Mucosa of rectum (tissue), 2 donors: ENCODE results near the gene WT1.
"Not testable (repeated sequence)": the region's sequence is repeated elsewhere in the genome, so short reads cannot be mapped to it uniquely, and the experiment has no call there.

Source experiments
- H3K27ac ChIP-seq, 2 donors: one replicate each; pipeline ENCODE4 v1.7.0; 2013; ENCODE audit warnings: inconsistent platforms in 2 of 2, low read depth in 2 of 2, low read length in 2 of 2
- H3K27me3 ChIP-seq, 2 donors: one replicate each; pipeline ENCODE4 v1.7.0; 2013; ENCODE audit warnings: low read length in 2 of 2; ENCODE audit not compliant: control insufficient read depth in 2 of 2, insufficient read depth in 2 of 2
- H3K36me3 ChIP-seq, 2 donors: one replicate each; pipeline ENCODE4 v1.7.0; 2013; ENCODE audit warnings: low read length in 2 of 2; ENCODE audit not compliant: control insufficient read depth in 2 of 2, insufficient read depth in 2 of 2
- H3K4me1 ChIP-seq, 2 donors: one replicate each; pipeline ENCODE4 v1.7.0; 2013; ENCODE audit warnings: low read length in 2 of 2, mild to moderate bottlenecking in 1 of 2; ENCODE audit not compliant: control insufficient read depth in 2 of 2, insufficient read depth in 2 of 2
- H3K4me3 ChIP-seq, 2 donors: one replicate each; pipeline ENCODE4 v1.7.0; 2013; ENCODE audit warnings: low read length in 2 of 2
- H3K9ac ChIP-seq, 2 donors: one replicate each; pipeline ENCODE4 v1.7.0; 2013; ENCODE audit warnings: low read length in 2 of 2, low read depth in 1 of 2, mild to moderate bottlenecking in 1 of 2
- H3K9me3 ChIP-seq, 2 donors: one replicate each; pipeline ENCODE4 v1.7.0; 2013; ENCODE audit warnings: low read length in 2 of 2; ENCODE audit not compliant: control insufficient read depth in 2 of 2
- donor health status: healthy.
- donor health status: Normal muscosa, but diverticular disease.

Gene WT1

GRCh38 chr11:32435511-32435941 lies at the start of gene WT1:
Gene WT1 (minus strand): TSS chr11:32435539.
- Histone ChIP-seq H3K27me3 (peaks cover 56 to 69% of the 10 kb centered on the region in 2 donors), H3K9ac (no peak within 1 kb of the TSS), H3K36me3 (no peaks in the 10 kb centered on the region)

DNA sequence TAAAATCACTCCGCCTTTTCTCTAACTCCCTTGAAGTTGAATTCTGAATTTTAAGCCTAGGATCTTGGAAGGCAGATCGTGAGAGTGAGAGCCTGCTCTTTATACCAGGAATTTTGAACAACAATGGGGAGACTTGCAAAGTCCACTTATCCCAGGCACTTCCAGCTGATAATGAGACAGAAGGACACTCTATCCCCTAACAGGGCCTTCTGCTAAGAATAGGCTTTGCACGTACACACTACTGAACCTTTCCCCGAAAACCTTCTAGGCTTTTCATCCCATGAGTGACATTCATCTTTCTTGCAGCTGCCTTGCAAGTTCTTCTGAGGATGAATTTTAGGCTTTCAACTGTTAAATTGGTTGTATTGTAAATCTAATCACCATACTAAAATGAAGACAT lies 44.0 kb upstream of the WT1 start:
- H3K27me3 ChIP-seq = peaks cover 0 to 1% of the 10 kb centered on the region in 2 donors
- H3K9ac ChIP-seq = no peak overlapping the region
- H3K36me3 ChIP-seq = no peaks in the 10 kb centered on the region
- no peak overlapping the region for H3K4me3 ChIP-seq
- H3K27ac ChIP-seq = no peak overlapping the region
- H3K9me3 ChIP-seq = no peaks in the 10 kb centered on the region
- no peaks in the 10 kb centered on the region for H3K4me1 ChIP-seq

More at GRCh38 chr11:32435511-32435941, at the start of gene WT1:
- H3K27ac ChIP-seq = no peak within 1 kb of the TSS
- no peak within 1 kb of the TSS for H3K4me3 ChIP-seq
- H3K9me3 ChIP-seq = no peaks in the 10 kb centered on the region
- H3K4me1 ChIP-seq = no peaks in the 10 kb centered on the region

DNA sequence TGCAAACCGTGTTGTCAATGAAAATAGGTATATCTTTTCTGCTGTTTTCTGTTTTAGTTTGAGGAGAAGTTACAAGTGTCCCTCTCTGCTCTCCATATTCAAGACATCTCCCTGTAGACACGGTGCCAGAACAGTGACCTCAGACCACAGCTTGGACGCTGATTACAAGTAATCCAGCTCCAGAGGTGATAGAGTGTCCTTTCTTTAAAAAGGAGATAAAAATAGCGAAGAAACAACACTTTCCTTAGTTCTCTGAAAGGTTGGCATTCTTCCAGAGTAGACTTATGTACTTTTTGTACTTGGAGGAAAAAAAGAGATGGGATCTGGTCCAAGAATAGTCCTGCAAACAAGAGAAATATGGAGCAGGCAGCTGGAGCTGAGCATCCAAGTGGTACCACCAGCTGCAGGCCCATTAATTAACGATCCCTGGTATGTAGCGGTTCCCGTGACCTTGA lies 43.0 kb upstream of the WT1 start:
- Histone ChIP-seq H3K9ac (no peak overlapping the region), H3K4me1 (no peaks in the 10 kb centered on the region), H3K36me3 (no peaks in the 10 kb centered on the region), H3K27me3 (peaks cover 0 to 1% of the 10 kb centered on the region in 2 donors), H3K9me3 (no peaks in the 10 kb centered on the region), H3K4me3 (no peak overlapping the region), H3K27ac (no peak overlapping the region)

DNA sequence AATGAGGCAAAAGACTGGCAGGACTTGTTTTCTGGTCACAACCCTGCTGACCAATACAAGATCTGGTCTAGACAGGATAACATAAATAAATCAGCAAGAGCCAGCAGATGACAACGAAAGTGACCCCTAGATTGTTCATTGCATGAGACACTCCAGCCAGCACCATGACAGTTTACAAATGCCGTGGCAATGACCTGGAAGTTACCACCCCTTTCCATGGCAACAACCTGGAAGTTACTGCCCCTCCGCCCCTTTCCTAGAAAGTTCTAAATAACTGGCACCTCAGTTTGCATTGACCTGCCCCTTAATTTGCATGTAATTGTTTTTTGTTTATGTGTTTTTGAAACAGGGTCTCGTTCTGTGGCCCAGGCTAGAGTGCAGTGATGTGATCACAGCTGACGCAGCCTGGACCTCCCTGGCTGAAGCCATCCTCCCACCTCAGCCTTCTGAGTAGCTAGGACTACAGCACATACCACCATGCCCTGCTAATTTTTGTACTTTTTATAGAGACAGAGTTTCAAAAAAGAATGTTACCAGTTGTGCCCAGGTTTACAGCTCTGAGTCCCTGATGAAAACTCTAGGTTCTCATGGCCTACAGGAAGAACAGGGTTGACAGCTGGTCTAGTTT lies 38.1 kb upstream of the WT1 start:
- H3K9ac ChIP-seq = no peak overlapping the region
- H3K9me3 ChIP-seq = no peaks in the 10 kb centered on the region
- no peak overlapping the region for H3K27ac ChIP-seq

GRCh38 chr11:32472226-32472625 lies 36.9 kb upstream of the WT1 start:
- Histone ChIP-seq H3K9me3 (no peaks in the 10 kb centered on the region), H3K27ac (no peak overlapping the region), H3K27me3 (no peaks in the 10 kb centered on the region), H3K36me3 (no peaks in the 10 kb centered on the region), H3K9ac (no peak overlapping the region), H3K4me3 (no peak overlapping the region), H3K4me1 (no peaks in the 10 kb centered on the region)

More for the DNA sequence above, 38.1 kb upstream of the WT1 start:
- no peaks in the 10 kb centered on the region for H3K27me3 ChIP-seq
- no peak overlapping the region for H3K4me3 ChIP-seq
- H3K36me3 ChIP-seq = no peaks in the 10 kb centered on the region
- no peaks in the 10 kb centered on the region for H3K4me1 ChIP-seq

DNA sequence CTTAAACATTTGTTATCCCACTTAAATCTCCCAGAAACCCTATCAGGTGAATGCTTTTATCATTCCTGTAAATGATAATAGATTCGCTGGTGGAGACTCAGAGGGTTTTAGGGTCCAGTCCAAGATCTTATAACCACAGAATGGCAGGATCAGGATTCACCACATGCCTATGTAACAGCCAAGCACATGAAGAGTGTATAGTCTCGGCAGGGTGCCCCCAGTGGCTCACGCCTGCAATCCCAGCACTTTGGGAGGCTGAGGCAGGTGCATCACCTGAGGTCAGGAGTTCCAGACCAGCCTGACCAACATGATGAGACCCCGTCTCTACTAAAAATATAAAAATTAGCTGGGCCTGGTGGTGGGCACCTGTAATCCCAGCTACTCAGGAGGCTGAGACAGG lies 36.2 kb upstream of the WT1 start:
- not testable (repeated sequence) for H3K4me1 ChIP-seq, H3K27me3 ChIP-seq, H3K9me3 ChIP-seq, H3K27ac ChIP-seq, H3K4me3 ChIP-seq, H3K9ac ChIP-seq, H3K36me3 ChIP-seq

DNA sequence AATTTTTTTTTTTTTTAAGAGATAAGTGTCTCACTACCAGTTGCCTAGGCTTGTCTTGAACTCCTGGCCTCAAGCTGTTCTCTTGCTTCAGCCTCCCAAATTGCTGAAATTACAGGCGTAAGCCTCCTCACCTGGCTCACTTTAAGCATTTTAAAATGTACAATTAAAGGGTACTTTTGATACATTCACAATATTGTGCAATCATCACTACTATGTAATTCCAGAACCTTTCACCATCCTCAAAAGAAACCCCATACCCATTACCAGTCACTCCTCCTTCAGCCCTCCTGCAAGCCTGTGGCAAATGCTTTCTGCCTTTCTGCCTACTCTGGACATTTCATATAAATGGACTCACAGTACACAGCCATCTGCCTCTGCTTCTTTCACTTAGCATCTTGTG lies 34.5 kb upstream of the WT1 start:
- Histone ChIP-seq H3K27me3 (no peaks in the 10 kb centered on the region), H3K9ac (no peak overlapping the region), H3K4me1 (no peaks in the 10 kb centered on the region)

DNA sequence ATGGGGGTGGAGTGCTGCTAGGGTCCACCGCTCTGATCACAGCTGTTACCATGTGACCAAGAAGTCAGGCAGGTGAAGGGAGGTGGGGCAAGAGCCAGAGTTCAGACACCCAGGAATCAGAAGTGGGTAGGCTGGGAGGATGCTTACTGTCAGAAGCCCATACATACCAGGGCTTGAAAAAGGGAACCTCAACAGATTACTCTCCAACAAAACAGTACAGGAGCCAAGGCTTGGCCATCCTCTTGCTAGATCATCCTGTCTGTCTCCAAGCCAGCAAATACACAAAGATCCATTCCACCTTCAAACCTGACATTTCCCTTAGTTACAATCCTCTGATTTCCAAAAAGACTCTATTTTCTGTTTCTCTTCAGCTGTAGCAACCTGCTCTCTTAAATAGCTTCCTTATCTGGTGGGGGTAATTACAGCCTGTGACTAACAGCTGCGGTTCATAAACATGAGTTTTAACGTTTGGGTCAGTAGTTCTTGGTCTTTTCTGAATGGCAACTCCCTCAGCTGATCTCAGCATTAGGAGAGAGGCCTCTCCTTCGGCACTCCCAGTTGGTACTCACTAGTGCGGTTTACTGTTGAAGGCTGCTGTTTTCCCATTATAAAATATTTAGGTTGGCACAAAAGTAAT lies 31.1 kb upstream of the WT1 start:
- H3K27me3 ChIP-seq = no peaks in the 10 kb centered on the region
- no peak overlapping the region for H3K27ac ChIP-seq
- H3K4me3 ChIP-seq = no peak overlapping the region
- H3K36me3 ChIP-seq = no peaks in the 10 kb centered on the region
- no peak overlapping the region for H3K9ac ChIP-seq
- no peaks in the 10 kb centered on the region for H3K4me1 ChIP-seq
- H3K9me3 ChIP-seq = no peaks in the 10 kb centered on the region

More for the DNA sequence above, 34.5 kb upstream of the WT1 start:
- Histone ChIP-seq H3K4me3 (no peak overlapping the region), H3K36me3 (no peaks in the 10 kb centered on the region), H3K27ac (no peak overlapping the region), H3K9me3 (no peaks in the 10 kb centered on the region)

DNA sequence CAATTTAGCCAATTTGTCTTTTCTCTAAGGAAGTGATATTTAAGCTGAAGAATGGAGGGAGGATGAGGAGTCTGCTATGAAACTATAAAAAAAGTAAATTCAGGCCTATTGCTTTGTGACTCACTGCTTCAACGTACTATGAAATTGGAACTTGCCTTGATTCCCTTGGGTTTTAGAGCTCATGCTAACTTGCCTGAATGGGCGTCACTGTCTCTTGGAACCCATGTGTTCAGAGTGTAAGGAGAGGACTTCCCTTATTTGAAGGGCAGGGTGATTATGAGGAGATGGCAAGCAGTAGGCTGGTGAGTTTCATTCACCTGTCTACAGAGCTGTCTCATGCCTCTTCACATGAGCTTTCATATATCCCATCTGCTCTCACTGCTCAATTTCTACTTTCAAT lies 28.7 kb upstream of the WT1 start:
- Histone ChIP-seq H3K27ac (no peak overlapping the region), H3K4me3 (no peak overlapping the region), H3K4me1 (no peaks in the 10 kb centered on the region), H3K27me3 (no peaks in the 10 kb centered on the region), H3K36me3 (no peaks in the 10 kb centered on the region), H3K9ac (no peak overlapping the region), H3K9me3 (no peaks in the 10 kb centered on the region)

GRCh38 chr11:32462011-32462690 lies 26.8 kb upstream of the WT1 start:
- Histone ChIP-seq H3K9me3 (no peaks in the 10 kb centered on the region), H3K4me1 (no peaks in the 10 kb centered on the region), H3K27me3 (no peaks in the 10 kb centered on the region), H3K4me3 (no peak overlapping the region), H3K36me3 (no peaks in the 10 kb centered on the region), H3K9ac (no peak overlapping the region), H3K27ac (no peak overlapping the region)
